Skeletal muscle satellite cell (primary cell): ENCODE data around the gene CLHC1.

Experiments used
- H3K27me3 ChIP-seq: 2 replicates; pipeline ENCODE4 v1.7.0; 2013; ENCODE audit warnings: low read length; ENCODE audit not compliant: control insufficient read depth, insufficient read depth
- H3K36me3 ChIP-seq: 2 replicates; pipeline ENCODE4 v1.7.0; 2013; ENCODE audit warnings: mild to moderate bottlenecking, control low read depth, low read length; ENCODE audit not compliant: insufficient read depth
- H3K4me1 ChIP-seq: 2 replicates; pipeline ENCODE4 v1.7.0; 2013; ENCODE audit warnings: low read length; ENCODE audit not compliant: control insufficient read depth, insufficient read depth
- H3K4me2 ChIP-seq: 2 replicates; pipeline ENCODE4 v1.7.0; 2013; ENCODE audit warnings: mild to moderate bottlenecking, low read length
- H3K4me3 ChIP-seq: 2 replicates; pipeline ENCODE4 v1.7.0; 2013; ENCODE audit warnings: low read length
- H3K9ac ChIP-seq: 2 replicates; pipeline ENCODE4 v1.7.0; 2013; ENCODE audit warnings: mild to moderate bottlenecking, low read depth, low read length, moderate library complexity
- H3K9me3 ChIP-seq: replicated peaks from 2 replicates; pipeline ENCODE4 v1.7.0; 2013; ENCODE audit warnings: mild to moderate bottlenecking, control low read depth, low read length

The CLHC1 gene

DNA sequence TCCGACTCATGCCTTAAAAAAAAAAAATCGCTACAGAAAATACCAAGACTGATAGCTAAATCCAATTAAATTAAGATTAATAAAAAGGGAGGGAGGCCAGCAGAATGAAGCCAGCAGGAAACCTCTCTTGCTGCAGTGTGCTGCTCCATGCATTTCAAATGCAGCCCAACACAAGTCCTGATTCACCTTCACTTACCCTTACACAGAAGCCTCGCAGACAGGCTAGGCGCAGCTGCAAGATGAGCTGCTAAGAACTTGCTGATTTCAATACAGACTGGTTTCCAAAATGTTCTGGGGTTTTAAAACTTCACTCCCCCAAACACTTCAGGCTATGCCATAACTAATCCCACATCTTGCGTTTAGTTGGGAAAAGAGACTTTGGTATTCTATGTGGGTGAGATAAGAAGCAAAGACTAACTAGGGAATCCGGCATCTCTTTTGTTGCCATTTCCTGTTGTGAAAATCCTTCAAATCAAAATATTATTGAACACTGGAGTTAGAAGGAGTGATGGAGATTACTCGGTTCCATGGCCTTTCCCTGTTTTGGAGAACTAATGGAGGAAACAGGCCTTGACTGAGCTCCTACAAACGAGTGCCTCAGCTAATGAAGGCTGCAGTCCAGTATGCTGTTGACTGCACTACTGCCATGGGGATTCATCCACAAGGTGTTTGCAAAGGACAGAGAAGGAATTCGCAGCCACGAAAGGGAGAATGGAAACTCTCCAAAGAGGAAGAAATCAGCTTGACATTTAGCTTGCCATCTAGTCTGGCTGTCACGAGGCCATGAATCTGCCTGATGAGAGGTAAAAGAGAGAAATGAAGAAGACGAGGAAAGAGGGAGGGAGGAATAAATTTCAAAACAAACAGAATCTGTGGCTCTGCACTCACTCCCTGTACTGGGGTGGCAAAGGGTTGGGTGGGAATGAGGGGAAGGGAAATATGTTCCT is 67.3 kb downstream of the CLHC1 start:
- Histone ChIP-seq H3K4me2 (no peak overlapping the region), H3K9me3 (no peaks in the 10 kb centered on the region), H3K4me1 (peaks cover 63% of the 10 kb centered on the region), H3K9ac (no peak overlapping the region), H3K27me3 (no peaks in the 10 kb centered on the region), H3K36me3 (no peaks in the 10 kb centered on the region), H3K4me3 (peak overlapping the region; percentile 39)

DNA sequence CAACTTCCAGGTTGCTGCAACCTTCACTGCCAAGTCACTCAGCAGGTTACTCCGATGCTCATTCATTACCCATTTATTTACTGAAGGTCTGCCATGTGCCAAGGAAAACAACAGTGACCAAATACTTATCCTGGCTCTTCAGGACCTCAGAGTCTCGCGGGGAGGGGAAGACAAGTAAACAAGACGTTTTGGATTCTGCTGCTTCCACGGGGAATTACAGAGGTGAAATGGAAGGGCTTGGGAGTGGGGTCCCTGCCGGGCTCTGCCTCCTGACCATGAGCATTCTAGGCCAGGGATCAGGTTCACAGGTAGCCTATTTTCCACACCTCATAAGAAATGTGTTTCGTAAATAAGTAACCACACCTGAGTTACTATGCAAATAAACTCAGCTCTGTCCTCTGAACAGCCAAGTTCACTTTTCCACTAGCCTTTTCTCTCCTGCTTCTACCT is 68.1 kb downstream of the CLHC1 start:
- H3K9me3 ChIP-seq = no peaks in the 10 kb centered on the region
- H3K9ac ChIP-seq = no peak overlapping the region
- H3K4me1 ChIP-seq = peaks cover 69% of the 10 kb centered on the region
- no peak overlapping the region for H3K4me3 ChIP-seq
- no peaks in the 10 kb centered on the region for H3K36me3 ChIP-seq
- H3K27me3 ChIP-seq = no peaks in the 10 kb centered on the region
- no peak overlapping the region for H3K4me2 ChIP-seq

DNA sequence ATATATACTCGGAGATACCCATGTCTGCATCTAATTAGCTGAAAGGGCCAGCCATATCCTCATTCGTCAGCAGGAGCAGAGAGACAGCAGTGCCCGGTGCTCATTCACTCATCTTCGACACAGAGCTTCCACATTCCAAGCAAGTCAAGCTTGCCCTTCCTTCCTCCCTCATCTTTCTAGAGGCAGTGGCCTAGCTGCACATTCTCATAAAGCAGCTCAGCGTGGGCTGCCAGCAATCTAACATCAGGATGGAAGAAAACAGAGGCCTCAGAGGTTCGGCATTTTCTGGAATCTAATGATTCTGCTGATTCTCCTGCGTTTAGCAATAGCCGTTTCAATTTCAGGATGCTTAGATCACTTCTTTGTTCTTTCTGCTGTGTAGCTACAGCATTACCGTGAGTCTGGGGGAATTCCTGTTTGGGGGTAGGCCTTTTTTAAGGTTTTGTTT is 68.8 kb downstream of the CLHC1 start:
- Histone ChIP-seq H3K4me3 (no peak overlapping the region), H3K9ac (no peak overlapping the region), H3K36me3 (no peaks in the 10 kb centered on the region), H3K4me2 (peak overlapping the region; percentile 9), H3K9me3 (no peaks in the 10 kb centered on the region), H3K4me1 (peaks cover 67% of the 10 kb centered on the region), H3K27me3 (no peaks in the 10 kb centered on the region)

DNA sequence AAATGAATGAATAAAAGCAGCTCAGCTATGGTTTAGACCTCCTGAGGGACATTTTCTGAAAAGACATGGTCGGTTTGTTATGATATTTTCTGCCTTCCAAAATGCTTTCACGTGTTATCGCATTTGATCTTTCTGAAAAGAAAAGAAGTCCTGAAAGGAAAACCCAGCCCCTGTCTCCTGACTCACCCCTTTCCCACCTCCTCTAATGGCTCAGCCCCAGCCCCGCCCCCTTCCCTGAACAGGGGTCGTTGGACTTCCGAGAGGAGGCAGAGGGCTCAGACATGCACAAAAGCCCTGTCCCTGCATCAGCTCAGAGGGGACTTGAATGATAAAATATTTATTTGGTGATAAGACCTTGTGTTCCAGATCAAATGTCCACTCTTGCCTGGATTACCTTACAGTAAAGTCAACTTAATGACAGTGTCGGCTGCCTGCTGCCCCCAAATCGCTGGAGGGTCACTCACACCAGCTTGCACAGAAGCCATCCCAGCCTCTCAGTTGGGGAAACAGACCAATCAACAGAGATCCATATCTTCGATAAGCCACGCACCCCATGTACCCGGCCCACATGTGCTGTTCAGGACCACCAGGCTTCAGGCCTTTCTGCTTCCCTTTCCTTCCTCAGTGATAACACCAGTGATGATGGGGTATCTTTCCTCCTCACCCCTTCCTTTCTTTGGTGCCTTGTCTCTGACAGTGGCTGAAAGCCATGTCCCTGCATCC is 69.6 kb downstream of the CLHC1 start:
- Histone ChIP-seq H3K9me3 (no peaks in the 10 kb centered on the region), H3K27me3 (no peaks in the 10 kb centered on the region), H3K4me1 (peaks cover 66% of the 10 kb centered on the region), H3K36me3 (no peaks in the 10 kb centered on the region), H3K9ac (no peak overlapping the region), H3K4me3 (no peak overlapping the region), H3K4me2 (no peak overlapping the region)

DNA sequence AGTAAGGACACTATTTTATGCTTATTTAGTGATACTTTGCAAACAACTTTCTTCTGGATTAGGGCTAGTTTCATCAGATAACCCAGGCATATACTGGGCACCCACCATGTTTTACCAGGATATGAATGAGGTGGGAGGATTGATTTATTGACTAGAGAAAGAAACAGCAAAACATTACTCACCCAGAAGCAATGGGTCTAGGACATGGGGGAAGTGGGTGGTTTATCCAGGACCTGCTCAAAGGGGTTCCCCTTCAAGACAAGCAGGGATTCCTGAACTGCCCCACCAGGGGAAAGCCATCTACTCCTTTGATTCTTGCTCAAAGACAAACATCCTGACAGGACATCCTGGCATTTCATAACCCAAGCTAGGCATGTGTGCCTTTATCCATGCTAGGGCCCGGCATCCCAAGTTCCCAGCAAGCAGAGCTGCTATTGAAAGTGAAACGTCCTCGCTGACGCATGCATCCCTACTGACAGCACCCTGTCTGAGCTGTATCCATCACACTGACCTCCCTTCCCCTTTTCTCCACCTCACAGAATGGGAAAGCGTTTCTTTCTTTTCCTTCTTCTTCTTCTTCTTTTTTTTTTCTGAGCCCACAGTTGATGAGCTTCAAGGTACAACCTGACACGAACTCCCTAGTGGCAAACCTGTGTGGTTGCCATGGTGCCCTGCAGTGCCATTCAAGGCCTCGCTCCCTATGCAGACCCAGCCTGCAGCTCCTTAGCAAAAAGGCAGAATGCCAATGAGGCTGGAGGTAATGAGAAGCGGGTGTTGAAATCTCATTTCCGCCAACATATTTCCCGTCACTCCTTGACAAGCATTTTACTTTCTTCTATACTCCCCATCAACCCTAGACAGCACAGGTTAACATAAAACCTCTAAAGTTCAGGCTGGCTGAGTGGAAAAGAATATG is 70.5 kb downstream of the CLHC1 start:
- Histone ChIP-seq H3K36me3 (no peaks in the 10 kb centered on the region), H3K4me1 (peaks cover 70% of the 10 kb centered on the region), H3K4me3 (no peak overlapping the region), H3K4me2 (no peak overlapping the region), H3K27me3 (no peaks in the 10 kb centered on the region), H3K9ac (no peak overlapping the region), H3K9me3 (no peaks in the 10 kb centered on the region)

DNA sequence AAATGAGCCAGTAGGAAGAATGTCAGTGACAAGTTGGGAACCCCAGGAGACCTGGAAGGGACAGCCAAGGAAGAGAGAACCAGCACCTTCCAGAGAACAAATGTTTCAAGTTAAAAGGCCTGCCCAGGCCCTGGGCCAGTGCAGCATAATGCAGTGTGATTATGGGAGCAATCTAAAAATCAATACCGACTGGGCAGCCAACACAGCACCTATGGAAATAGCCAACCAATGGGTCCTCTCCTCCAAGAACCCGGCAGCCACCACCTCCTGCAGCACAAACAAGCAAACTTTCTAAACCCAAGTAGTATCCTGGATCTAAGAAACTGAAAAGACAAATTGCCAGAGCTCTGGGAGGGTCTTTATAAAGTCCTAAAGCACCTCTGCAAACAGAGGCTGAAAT is 71.7 kb downstream of the CLHC1 start:
- Histone ChIP-seq H3K36me3 (no peaks in the 10 kb centered on the region), H3K4me2 (no peak overlapping the region), H3K4me1 (peaks cover 70% of the 10 kb centered on the region), H3K27me3 (no peaks in the 10 kb centered on the region), H3K9me3 (no peaks in the 10 kb centered on the region), H3K9ac (no peak overlapping the region), H3K4me3 (no peak overlapping the region)

DNA sequence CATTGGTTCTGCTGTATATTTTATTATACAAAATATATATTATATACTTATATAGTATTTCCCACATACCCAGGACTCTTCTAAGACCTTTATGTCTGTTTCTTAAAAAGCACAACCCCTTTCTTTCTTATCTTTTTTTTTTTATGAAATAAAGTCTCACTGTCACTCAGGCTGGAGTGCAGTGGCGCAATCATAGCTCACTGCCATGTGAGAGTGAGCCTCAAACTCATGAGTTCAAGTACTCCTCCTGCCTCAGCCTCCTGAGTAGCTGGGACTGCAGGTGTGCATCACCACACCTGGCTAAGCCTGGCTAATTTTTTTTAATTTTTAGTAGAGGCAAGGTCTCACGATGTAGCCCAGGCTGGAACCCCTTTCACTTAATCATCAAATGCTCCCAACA is 72.3 kb downstream of the CLHC1 start:
- Histone ChIP-seq H3K36me3 (no peaks in the 10 kb centered on the region), H3K4me2 (no peak overlapping the region), H3K9me3 (no peaks in the 10 kb centered on the region), H3K9ac (no peak overlapping the region), H3K4me3 (no peak overlapping the region), H3K4me1 (peaks cover 70% of the 10 kb centered on the region), H3K27me3 (no peaks in the 10 kb centered on the region)

DNA sequence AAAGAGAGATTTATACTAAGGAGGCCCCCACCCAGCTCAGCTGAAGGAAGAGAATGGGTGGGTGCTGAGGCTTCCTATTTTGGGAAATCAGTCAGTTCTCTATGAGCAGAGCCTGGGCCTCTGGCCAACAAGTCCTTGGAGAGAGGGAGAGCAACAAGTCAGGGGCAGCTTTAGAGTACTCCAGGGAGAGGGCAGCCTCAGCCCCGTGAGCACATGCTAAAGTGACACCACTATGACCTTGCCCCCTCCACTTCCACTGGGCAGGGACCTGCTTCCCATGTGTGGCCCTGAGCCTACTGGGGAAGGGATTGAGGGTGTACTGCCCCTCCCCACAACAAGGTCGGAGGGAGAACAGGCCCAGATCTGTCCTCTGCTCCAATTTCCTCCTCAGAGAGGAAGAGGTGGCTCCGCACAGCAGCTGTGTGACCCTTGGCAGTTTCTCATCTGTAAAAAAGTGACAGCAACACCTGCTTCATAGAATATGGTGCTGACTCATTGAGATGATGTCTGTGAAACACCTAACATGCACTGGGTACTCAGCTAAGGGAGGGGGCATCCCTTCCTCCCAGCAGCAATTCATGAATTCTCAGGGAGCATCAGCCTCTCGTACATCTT is 72.9 kb downstream of the CLHC1 start:
- H3K4me3 ChIP-seq = no peak overlapping the region
- H3K4me1 ChIP-seq = peaks cover 74% of the 10 kb centered on the region

DNA sequence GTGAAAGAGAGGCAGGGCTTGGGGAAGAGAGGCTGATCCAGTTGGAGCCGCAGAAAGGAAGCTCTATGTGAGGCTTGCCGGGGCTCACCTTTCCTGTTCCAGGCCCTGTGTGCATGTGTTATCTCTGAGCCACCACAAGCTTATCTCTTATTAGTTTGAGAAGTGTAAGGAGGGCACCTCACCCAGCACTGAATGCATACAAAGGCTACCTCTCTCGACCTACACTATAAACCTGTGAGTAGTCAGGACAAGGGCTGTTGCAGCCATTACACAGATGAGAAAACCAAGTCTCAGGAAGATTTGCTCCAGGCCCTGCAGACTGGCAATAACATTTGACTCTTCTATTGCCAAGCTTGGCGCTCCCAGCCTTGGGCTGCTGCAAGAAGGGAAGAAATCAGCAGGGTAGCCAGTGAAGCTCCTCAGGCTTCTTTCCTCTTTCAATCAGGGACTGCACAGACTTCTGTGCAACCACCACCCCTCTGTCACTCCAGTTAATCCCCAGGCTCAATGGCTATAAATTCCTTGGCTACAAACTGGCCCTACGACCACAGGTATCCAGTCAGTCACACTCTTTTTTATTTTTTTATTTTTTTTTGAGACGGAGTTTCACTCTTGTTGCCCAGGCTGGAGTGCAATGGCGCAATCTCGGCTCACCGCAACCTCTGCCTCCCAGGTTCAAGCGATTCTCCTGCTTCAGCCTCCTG is 73.8 kb downstream of the CLHC1 start:
- Histone ChIP-seq H3K4me2 (peak overlapping the region; percentile 5), H3K36me3 (no peaks in the 10 kb centered on the region), H3K27me3 (no peaks in the 10 kb centered on the region), H3K4me1 (peaks cover 70% of the 10 kb centered on the region), H3K9ac (peak overlapping the region; percentile 28), H3K9me3 (no peaks in the 10 kb centered on the region), H3K4me3 (no peak overlapping the region)

More for the DNA sequence above, 72.9 kb downstream of the CLHC1 start:
- Histone ChIP-seq H3K9me3 (no peaks in the 10 kb centered on the region), H3K36me3 (no peaks in the 10 kb centered on the region), H3K4me2 (peak overlapping the region; percentile 23), H3K27me3 (no peaks in the 10 kb centered on the region), H3K9ac (peak overlapping the region; percentile 5)

DNA sequence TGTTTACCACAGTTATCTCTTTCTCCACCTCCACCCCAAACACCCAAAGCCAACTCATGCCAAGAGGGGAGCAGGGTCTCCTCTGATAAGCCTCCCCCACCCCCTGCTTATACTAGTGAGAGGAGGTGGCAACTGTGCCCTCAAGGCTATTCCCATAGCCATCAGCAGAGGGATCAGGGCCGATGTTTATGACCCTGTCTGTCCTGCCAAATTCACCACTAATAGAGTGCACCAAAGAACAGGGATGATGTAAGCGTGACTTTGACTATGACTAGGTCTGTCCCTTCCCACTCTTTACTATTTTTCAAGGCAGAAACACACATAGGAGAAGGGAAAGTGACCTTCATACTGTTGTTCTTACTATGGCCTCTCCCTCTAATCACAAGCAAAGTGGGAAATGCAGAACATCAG is 74.6 kb downstream of the CLHC1 start:
- no peaks in the 10 kb centered on the region for H3K9me3 ChIP-seq
- H3K4me3 ChIP-seq = no peak overlapping the region
- H3K27me3 ChIP-seq = no peaks in the 10 kb centered on the region
- H3K4me2 ChIP-seq = peak overlapping the region; percentile 5
- peaks cover 68% of the 10 kb centered on the region for H3K4me1 ChIP-seq
- no peaks in the 10 kb centered on the region for H3K36me3 ChIP-seq
- peak overlapping the region; percentile 28 for H3K9ac ChIP-seq
